Naive thymus-derived CD4-positive, alpha-beta T cell (primary cell): ENCODE data around the gene HEG1. TPM values are rescaled to one million over a fixed set of nuclear protein-coding genes. Genes with fewer than 3 reads are reported as not detected.

Experiments used
- ATAC-seq: fragments of 150-1000 bp; cut with Tn5 transposase; 2 replicates; pipeline ENCODE4 v1.10.0; 2021; ENCODE audit warnings: mild to moderate bottlenecking, moderate library complexity
- CTCF ChIA-PET: fragments of 350-600 bp; sonication (Branson Sonifier 250); formaldehyde crosslinking; loops from one replicate; lab custom pipeline; 2021; ENCODE audit warnings: antibody characterized with exemption; lab: Charles Lee
- POLR2A ChIA-PET: fragments of 350-600 bp; sonication (Branson Sonifier 250); formaldehyde crosslinking; loops from one replicate; lab custom pipeline; 2021; ENCODE audit warnings: antibody characterized with exemption, inconsistent platforms; lab: Charles Lee
- DNase-seq, 9 donors: peaks; one replicate each; pipeline versions ENCODE4 v3.0.0 to v3.0.0-alpha.2; 2020 to 2022; ENCODE audit warnings: mixed read lengths in 1 of 9
- H3K27ac ChIP-seq: one replicate; pipeline ENCODE4 v1.7.0; 2013; ENCODE audit warnings: mild to moderate bottlenecking, low read depth, low read length, moderate library complexity
- H3K27me3 ChIP-seq, 2 donors: one replicate each; pipeline ENCODE4 v1.7.0; 2013; ENCODE audit warnings: low read length in 2 of 2, mild to moderate bottlenecking in 2 of 2, moderate library complexity in 2 of 2; ENCODE audit not compliant: control insufficient read depth in 2 of 2, insufficient read depth in 2 of 2
- H3K36me3 ChIP-seq, 3 experiments: 1 replicate in 2 of 3; 2 replicates in 1 of 3; pipeline ENCODE4 v1.7.0; 2013; ENCODE audit warnings: low read length in 3 of 3, mild to moderate bottlenecking in 3 of 3, moderate library complexity in 1 of 3; ENCODE audit not compliant: insufficient read depth in 3 of 3, control insufficient read depth in 2 of 3
- H3K4me1 ChIP-seq, 2 donors: one replicate each; pipeline ENCODE4 v1.7.0; 2013; ENCODE audit warnings: low read length in 2 of 2, mild to moderate bottlenecking in 2 of 2, moderate library complexity in 1 of 2; ENCODE audit not compliant: control insufficient read depth in 2 of 2, insufficient read depth in 2 of 2
- H3K4me3 ChIP-seq: 2 replicates; pipeline ENCODE4 v1.7.0; 2013; ENCODE audit warnings: mild to moderate bottlenecking, low read length
- H3K9me3 ChIP-seq, 3 experiments: 1 replicate in 2 of 3; 2 replicates in 1 of 3; pipeline ENCODE4 v1.7.0; 2013; ENCODE audit warnings: low read length in 3 of 3; ENCODE audit not compliant: control insufficient read depth in 2 of 3
- H3K27ac Mint-ChIP-seq, 9 donors: one replicate each; pipeline ENCODE4 v1.8.0; 2020 to 2022; ENCODE audit warnings: mixed read lengths in 9 of 9, mild to moderate bottlenecking in 8 of 9, moderate library complexity in 5 of 9, inconsistent platforms in 2 of 9
- H3K27me3 Mint-ChIP-seq, 5 donors: one replicate each; pipeline ENCODE4 v1.8.0; 2021 to 2022; ENCODE audit warnings: mixed read lengths in 5 of 5, mild to moderate bottlenecking in 1 of 5
- H3K36me3 Mint-ChIP-seq, 5 donors: one replicate each; pipeline ENCODE4 v1.8.0; 2020 to 2022; ENCODE audit warnings: mixed read lengths in 5 of 5, mild to moderate bottlenecking in 3 of 5, inconsistent platforms in 1 of 5
- H3K4me1 Mint-ChIP-seq, 7 donors: one replicate each; pipeline ENCODE4 v1.8.0; 2020 to 2022; ENCODE audit warnings: mixed read lengths in 7 of 7, mild to moderate bottlenecking in 3 of 7, inconsistent platforms in 1 of 7
- H3K4me3 Mint-ChIP-seq, 10 donors: one replicate each; pipeline ENCODE4 v1.8.0; 2020 to 2022; ENCODE audit warnings: mild to moderate bottlenecking in 10 of 10, mixed read lengths in 10 of 10, moderate library complexity in 6 of 10, inconsistent platforms in 2 of 10
- H3K9me3 Mint-ChIP-seq, 11 donors: one replicate each; pipeline ENCODE4 v1.8.0; 2020 to 2022; ENCODE audit warnings: mixed read lengths in 11 of 11, mild to moderate bottlenecking in 4 of 11, inconsistent platforms in 1 of 11, moderate library complexity in 1 of 11
- intact Hi-C, 2 donors: fragments of 100-400 bp; cut with micrococcal nuclease; formaldehyde crosslinking; loops; one replicate each; pipeline ENCODE4 v1.15.1; 2023
- polyA plus RNA-seq, 2 donors: library from polyadenylated mRNA; unstranded; fragments of 300-500 nt; fragmentation: Illumina TruSeq; gene quantifications; one replicate each; pipeline ENCODE4 v1.2.3, GENCODE V29; 2021
- total RNA-seq, 6 experiments: library from RNA in 5 of 6; stranded (reverse) in 5 of 6; gene quantifications; 1 replicate in 5 of 6; 2 replicates in 1 of 6; pipeline ENCODE4 v1.2.3 and lab custom pipeline; 2021 to 2026

HEG1 gene
- total and polyA plus RNA-seq, 7 experiments from 2014 or later = 2.1 to 45.4 (median 17.6) TPM

DNA sequence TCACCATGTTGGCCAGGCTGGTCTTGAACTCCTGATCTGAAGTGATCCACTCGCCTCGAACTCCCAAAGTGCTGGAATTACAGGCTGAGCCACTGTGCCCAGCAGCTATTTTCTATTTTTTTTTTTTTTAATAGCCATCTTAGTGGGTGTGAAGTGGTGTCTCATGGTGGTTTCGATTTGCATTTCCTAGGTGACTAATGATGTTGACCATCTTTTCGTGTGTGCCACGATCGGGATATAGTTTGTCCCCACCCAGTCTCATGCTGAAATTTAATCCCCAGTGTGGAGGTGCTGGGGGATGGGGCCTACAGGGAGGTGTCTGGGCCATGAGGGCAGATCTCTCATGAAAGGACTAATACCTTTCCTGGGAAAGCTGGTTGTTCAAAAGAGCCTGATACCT is 79.4 kb downstream of the HEG1 start:
- Mint-ChIP-seq H3K27me3 (no peaks in the 10 kb centered on the region), H3K27ac (peak overlapping the region in 1 of 9 donors; percentile 32), H3K9me3 (no peaks in the 10 kb centered on the region), H3K36me3 (peaks cover 3 to 60% (median 26%) of the 10 kb centered on the region in 5 donors), H3K4me1 (peaks cover 0 to 17% (median 0%) of the 10 kb centered on the region in 7 donors), H3K4me3 (no peak overlapping the region)
- DNase-seq (no peak), ATAC-seq (no peak)
- intact Hi-C loops = no loop called here
- no peak overlapping the region for H3K4me3 ChIP-seq
- peaks cover 0 to 21% (median 0%) of the 10 kb centered on the region in 3 experiments for H3K36me3 ChIP-seq
- H3K27ac ChIP-seq = no peak overlapping the region
- H3K4me1 ChIP-seq = no peaks in the 10 kb centered on the region
- no peaks in the 10 kb centered on the region for H3K27me3 ChIP-seq
- CTCF ChIA-PET = interaction anchor here (0.6 kb wide), 1 partner anchor 9 kb away, joined by 4 read pairs; no protein-coding TSS in a partner anchor
- POLR2A ChIA-PET = no interaction called here
- no peaks in the 10 kb centered on the region for H3K9me3 ChIP-seq

DNA sequence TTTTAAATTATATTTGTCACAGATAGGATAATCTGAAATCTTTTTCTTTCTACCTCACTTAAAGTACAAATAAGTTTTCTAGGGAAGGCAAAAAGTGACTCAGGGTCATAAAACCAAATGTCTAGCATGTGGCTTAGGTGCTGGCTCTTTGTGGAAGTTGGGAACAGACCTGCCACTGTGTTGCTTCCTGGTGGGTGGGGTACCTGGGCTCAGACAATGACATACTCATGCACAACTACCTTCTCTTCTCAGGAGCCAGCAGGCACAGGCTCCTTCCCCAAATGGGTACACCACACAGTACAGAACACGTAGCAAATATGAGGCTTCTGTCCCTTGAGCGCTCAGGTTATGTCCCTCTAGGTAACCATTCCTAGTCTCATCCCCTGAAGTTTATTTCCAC is 81.1 kb downstream of the HEG1 start:
- intact Hi-C loops = no loop called here

DNA sequence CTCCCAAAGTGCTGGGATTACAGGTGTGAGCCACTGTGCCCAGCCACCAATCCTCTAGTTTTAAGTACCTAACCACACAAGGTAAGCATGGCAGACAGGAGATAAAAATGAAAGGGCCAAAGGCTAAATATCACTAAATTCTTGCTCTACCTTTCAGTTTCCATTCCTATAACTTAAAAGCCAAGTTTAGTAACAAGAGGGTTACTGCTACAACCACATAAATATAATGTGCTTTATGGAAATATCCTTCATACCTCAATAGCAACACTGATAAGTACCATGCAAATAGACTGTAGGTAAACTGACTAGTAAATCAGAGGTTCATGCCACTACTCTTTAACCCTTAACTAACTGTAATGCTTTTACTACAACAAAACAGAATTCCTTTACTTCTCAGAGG is 82.5 kb downstream of the HEG1 start:
- intact Hi-C loops = no loop called here
- CTCF ChIA-PET = no interaction called here
- Histone ChIP-seq H3K4me1 (no peaks in the 10 kb centered on the region), H3K36me3 (peaks cover 0 to 51% (median 4%) of the 10 kb centered on the region in 3 experiments), H3K9me3 (no peaks in the 10 kb centered on the region), H3K4me3 (no peak overlapping the region), H3K27ac (no peak overlapping the region), H3K27me3 (no peaks in the 10 kb centered on the region)
- Mint-ChIP-seq H3K27ac (peak overlapping the region in 2 of 9 donors; percentile 6 to 53), H3K4me1 (peaks cover 0 to 20% (median 0%) of the 10 kb centered on the region in 7 donors), H3K36me3 (peaks cover 3 to 80% (median 34%) of the 10 kb centered on the region in 5 donors), H3K27me3 (no peaks in the 10 kb centered on the region), H3K9me3 (no peaks in the 10 kb centered on the region), H3K4me3 (no peak overlapping the region)
- no peak for ATAC-seq
- POLR2A ChIA-PET = no interaction called here
- no peak for DNase-seq

More for the DNA sequence above, 81.1 kb downstream of the HEG1 start:
- POLR2A ChIA-PET = no interaction called here
- H3K4me1 ChIP-seq = no peaks in the 10 kb centered on the region
- peaks cover 0 to 20% (median 0%) of the 10 kb centered on the region in 7 donors for H3K4me1 Mint-ChIP-seq
- no peaks in the 10 kb centered on the region for H3K27me3 Mint-ChIP-seq
- no peak overlapping the region for H3K4me3 ChIP-seq
- H3K4me3 Mint-ChIP-seq = no peak overlapping the region
- no peaks in the 10 kb centered on the region for H3K9me3 Mint-ChIP-seq
- ATAC-seq (no peak), DNase-seq (no peak)
- H3K36me3 ChIP-seq = peaks cover 0 to 37% (median 4%) of the 10 kb centered on the region in 3 experiments
- H3K27ac Mint-ChIP-seq = peak overlapping the region in 1 of 9 donors; percentile 13
- CTCF ChIA-PET = no interaction called here
- no peaks in the 10 kb centered on the region for H3K27me3 ChIP-seq
- no peak overlapping the region for H3K27ac ChIP-seq
- H3K9me3 ChIP-seq = no peaks in the 10 kb centered on the region
- H3K36me3 Mint-ChIP-seq = peaks cover 3 to 67% (median 34%) of the 10 kb centered on the region in 5 donors

- CTCF ChIA-PET = no interaction called here
- Mint-ChIP-seq H3K4me3 (no peak overlapping the region), H3K27me3 (no peaks in the 10 kb centered on the region), H3K27ac (no peak overlapping the region), H3K4me1 (peaks cover 0 to 20% (median 0%) of the 10 kb centered on the region in 7 donors), H3K36me3 (peaks cover 3 to 77% (median 32%) of the 10 kb centered on the region in 5 donors), H3K9me3 (no peaks in the 10 kb centered on the region)
- Histone ChIP-seq H3K27me3 (no peaks in the 10 kb centered on the region), H3K4me1 (no peaks in the 10 kb centered on the region), H3K4me3 (no peak overlapping the region), H3K27ac (no peak overlapping the region), H3K36me3 (peaks cover 0 to 51% (median 4%) of the 10 kb centered on the region in 3 experiments), H3K9me3 (no peaks in the 10 kb centered on the region)
- ATAC-seq (no peak), DNase-seq (no peak)
- POLR2A ChIA-PET = no interaction called here
- intact Hi-C loops = no loop called here
These were observed 83.3 kb downstream of the HEG1 start for GRCh38 chr3:124972457-124972856.

- intact Hi-C loops = no loop called here
- H3K27ac Mint-ChIP-seq = peak overlapping the region in 2 of 9 donors; percentile 15 to 22
- H3K9me3 Mint-ChIP-seq = no peaks in the 10 kb centered on the region
- ChIA-PET CTCF (no interaction called here), POLR2A (no interaction called here)
- H3K27me3 Mint-ChIP-seq = no peaks in the 10 kb centered on the region
- peaks cover 0 to 58% (median 19%) of the 10 kb centered on the region in 5 donors for H3K36me3 Mint-ChIP-seq
- Histone ChIP-seq H3K4me1 (no peaks in the 10 kb centered on the region), H3K27me3 (no peaks in the 10 kb centered on the region), H3K4me3 (no peak overlapping the region), H3K36me3 (peaks cover 0 to 38% (median 4%) of the 10 kb centered on the region in 3 experiments), H3K27ac (no peak overlapping the region), H3K9me3 (no peaks in the 10 kb centered on the region)
- peaks cover 0 to 16% (median 0%) of the 10 kb centered on the region in 7 donors for H3K4me1 Mint-ChIP-seq
- ATAC-seq (no peak), DNase-seq (no peak)
- no peak overlapping the region for H3K4me3 Mint-ChIP-seq
These were observed 85.7 kb downstream of the HEG1 start for GRCh38 chr3:124969963-124970722.

GRCh38 chr3:124969190-124969589 is 86.6 kb downstream of the HEG1 start:
- Mint-ChIP-seq H3K4me3 (no peak overlapping the region), H3K9me3 (no peaks in the 10 kb centered on the region), H3K36me3 (peaks cover 0 to 51% (median 15%) of the 10 kb centered on the region in 5 donors), H3K27me3 (no peaks in the 10 kb centered on the region), H3K27ac (no peak overlapping the region), H3K4me1 (peaks cover 0 to 11% (median 4%) of the 10 kb centered on the region in 7 donors)
- intact Hi-C loops = no loop called here
- H3K27me3 ChIP-seq = no peaks in the 10 kb centered on the region
- no peak overlapping the region for H3K4me3 ChIP-seq
- H3K9me3 ChIP-seq = no peaks in the 10 kb centered on the region
- no peaks in the 10 kb centered on the region for H3K4me1 ChIP-seq
- CTCF ChIA-PET = no interaction called here
- peaks cover 0 to 38% (median 4%) of the 10 kb centered on the region in 3 experiments for H3K36me3 ChIP-seq
- no peak overlapping the region for H3K27ac ChIP-seq
- POLR2A ChIA-PET = no interaction called here
- DNase-seq = no peak
- ATAC-seq = no peak
